ENCODE measurements around the gene EID3. TPM values are rescaled to one million over a fixed set of nuclear protein-coding genes. Genes with fewer than 3 reads are reported as not detected.

Gene EID3
- total RNA-seq, 2 donors from 2014 or later, result 2.9 to 4.6 TPM

DNA sequence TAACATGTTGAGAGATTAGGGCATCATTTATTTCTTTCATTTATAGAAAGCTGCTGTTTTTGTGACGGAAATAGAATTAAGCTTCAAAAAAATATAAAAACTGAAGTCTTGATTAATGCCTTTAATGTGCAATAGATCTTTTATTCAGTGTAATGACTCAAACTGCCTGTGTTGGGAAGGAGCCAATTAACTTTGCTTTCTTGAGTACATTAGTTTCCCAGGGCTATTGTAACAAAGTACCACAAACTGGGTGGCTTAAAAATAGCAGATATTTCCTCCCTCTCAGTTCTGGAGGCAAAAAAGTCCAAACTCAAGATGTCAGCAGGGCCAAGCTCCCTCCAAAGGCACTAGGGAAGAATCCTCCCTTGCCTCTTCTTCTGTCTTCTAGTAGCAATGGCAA lies 36.6 kb downstream of the EID3 start:
- no peak for TF ChIP-seq POLR2A (IDR thresholded peaks at IDR 0.05)
- TF ChIP-seq, protein P1, sequence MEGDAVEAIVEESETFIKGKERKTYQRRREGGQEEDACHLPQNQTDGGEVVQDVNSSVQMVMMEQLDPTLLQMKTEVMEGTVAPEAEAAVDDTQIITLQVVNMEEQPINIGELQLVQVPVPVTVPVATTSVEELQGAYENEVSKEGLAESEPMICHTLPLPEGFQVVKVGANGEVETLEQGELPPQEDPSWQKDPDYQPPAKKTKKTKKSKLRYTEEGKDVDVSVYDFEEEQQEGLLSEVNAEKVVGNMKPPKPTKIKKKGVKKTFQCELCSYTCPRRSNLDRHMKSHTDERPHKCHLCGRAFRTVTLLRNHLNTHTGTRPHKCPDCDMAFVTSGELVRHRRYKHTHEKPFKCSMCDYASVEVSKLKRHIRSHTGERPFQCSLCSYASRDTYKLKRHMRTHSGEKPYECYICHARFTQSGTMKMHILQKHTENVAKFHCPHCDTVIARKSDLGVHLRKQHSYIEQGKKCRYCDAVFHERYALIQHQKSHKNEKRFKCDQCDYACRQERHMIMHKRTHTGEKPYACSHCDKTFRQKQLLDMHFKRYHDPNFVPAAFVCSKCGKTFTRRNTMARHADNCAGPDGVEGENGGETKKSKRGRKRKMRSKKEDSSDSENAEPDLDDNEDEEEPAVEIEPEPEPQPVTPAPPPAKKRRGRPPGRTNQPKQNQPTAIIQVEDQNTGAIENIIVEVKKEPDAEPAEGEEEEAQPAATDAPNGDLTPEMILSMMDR (IDR thresholded peaks at IDR 0.05), result no peak
- intact Hi-C loops (cut with DNase I), result no loop called here
- no peaks in the 10 kb centered on the region for H3K27me3 ChIP-seq
- H3K4me1 ChIP-seq, result no peaks in the 10 kb centered on the region
- no peak overlapping the region for H3K4me3 ChIP-seq
- H3K27ac ChIP-seq, result no peak overlapping the region
- no peak for ATAC-seq
- no peak for DNase-seq
- WGBS, 2 donors, result 74 to 77% methylated on average over 1 of the region's 1 CpG
- H3K36me3 ChIP-seq (replicated peaks in 1 of 2; ENCODE audit: insufficient read depth in 1 of 2, low read depth in 2 of 2), result peaks cover 0 to 11% of the 10 kb centered on the region in 2 donors
- H3K9me3 ChIP-seq, result no peaks in the 10 kb centered on the region

GRCh38 chr12:104340925-104341611 lies 37.5 kb downstream of the EID3 start:
- Histone ChIP-seq H3K4me1 (no peaks in the 10 kb centered on the region), H3K4me3 (no peak overlapping the region), H3K27me3 (no peaks in the 10 kb centered on the region), H3K9me3 (no peaks in the 10 kb centered on the region), H3K27ac (no peak overlapping the region), H3K36me3 (replicated peaks in 1 of 2; ENCODE audit: insufficient read depth in 1 of 2, low read depth in 2 of 2) (peaks cover 0 to 11% of the 10 kb centered on the region in 2 donors)
- ATAC-seq (no peak), DNase-seq (no peak)
- no peak for TF ChIP-seq POLR2A (IDR thresholded peaks at IDR 0.05)
- TF ChIP-seq, protein P1 (IDR thresholded peaks at IDR 0.05), result no peak
- intact Hi-C loops (cut with DNase I), result no loop called here
- WGBS, 2 donors, result 83% methylated on average over 4 to 6 of the region's 6 CpGs

DNA sequence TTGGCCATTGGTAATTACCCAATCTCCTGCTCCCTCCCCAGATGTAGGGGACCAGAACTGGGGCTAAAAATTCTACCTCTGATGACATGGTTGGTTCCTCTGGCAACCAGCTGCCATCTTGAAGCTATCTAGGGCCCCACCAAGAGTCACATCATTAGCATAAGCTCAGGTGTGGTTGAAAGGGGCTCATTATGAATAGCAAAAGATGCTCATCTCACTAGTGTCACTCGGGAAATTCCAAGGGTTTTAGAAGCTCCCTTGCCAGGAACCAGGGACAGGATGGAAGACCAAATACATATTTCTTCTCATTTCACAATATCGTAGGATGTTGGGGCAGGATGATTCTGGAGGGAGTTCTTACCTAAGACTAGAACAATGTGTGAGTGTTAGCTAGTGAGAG lies 38.6 kb downstream of the EID3 start:
- DNase-seq, result no peak
- no peak for ATAC-seq
- WGBS, 2 donors, result 85 to 95% methylated on average over 2 of the region's 2 CpGs
- H3K27me3 ChIP-seq, result no peaks in the 10 kb centered on the region
- H3K4me1 ChIP-seq, result no peaks in the 10 kb centered on the region
- intact Hi-C loops (cut with DNase I), result no loop called here
- H3K9me3 ChIP-seq, result no peaks in the 10 kb centered on the region
- TF ChIP-seq, protein P1 (IDR thresholded peaks at IDR 0.05), result no peak
- no peak for TF ChIP-seq POLR2A (IDR thresholded peaks at IDR 0.05)
- no peak overlapping the region for H3K4me3 ChIP-seq
- H3K27ac ChIP-seq, result no peak overlapping the region
- H3K36me3 ChIP-seq (replicated peaks in 1 of 2; ENCODE audit: insufficient read depth in 1 of 2, low read depth in 2 of 2), result peaks cover 0 to 10% of the 10 kb centered on the region in 2 donors

GRCh38 chr12:104342635-104343249 lies 39.2 kb downstream of the EID3 start:
- Histone ChIP-seq H3K27ac (no peak overlapping the region), H3K27me3 (no peaks in the 10 kb centered on the region), H3K4me3 (no peak overlapping the region), H3K9me3 (no peaks in the 10 kb centered on the region), H3K4me1 (no peaks in the 10 kb centered on the region), H3K36me3 (replicated peaks in 1 of 2; ENCODE audit: insufficient read depth in 1 of 2, low read depth in 2 of 2) (peaks cover 0 to 11% of the 10 kb centered on the region in 2 donors)
- DNase-seq (no peak), ATAC-seq (no peak)
- WGBS, 2 donors, result 90 to 91% methylated on average over 12 of the region's 12 CpGs
- TF ChIP-seq, protein P1 (IDR thresholded peaks at IDR 0.05), result no peak
- TF ChIP-seq POLR2A (IDR thresholded peaks at IDR 0.05), result no peak
- intact Hi-C loops (cut with DNase I), result no loop called here
